Body of pancreas (tissue), 4 donors: ENCODE data around the gene DEPDC4. TPM values are rescaled to one million over a fixed set of nuclear protein-coding genes. Genes with fewer than 3 reads are reported as not detected.
"Not testable (repeated sequence)": the region's sequence is repeated elsewhere in the genome, so short reads cannot be mapped to it uniquely, and the experiment has no call there.

Experiments
- ATAC-seq: fragments of 150-250 bp; one replicate; pipeline ENCODE4 v1.9.1; 2016
- DNase-seq, 4 donors: peaks; one replicate each; pipeline ENCODE4 v3.0.0-alpha.2; 2019
- H3K27ac ChIP-seq, 4 donors: fragments of 200-600 bp; sonication (generic); 1 replicate in 3 of 4; 2 replicates in 1 of 4; pipeline versions ENCODE4 v1.5.1 to v1.6.1; 2016 to 2019; ENCODE audit warnings: mild to moderate bottlenecking in 1 of 4, mixed read lengths in 1 of 4, moderate library complexity in 1 of 4
- H3K27me3 ChIP-seq, 2 donors: fragments of 200-600 bp; sonication (generic); one replicate each; pipeline ENCODE4 v1.6.0; 2016; ENCODE audit warnings: mild to moderate bottlenecking in 1 of 2
- H3K36me3 ChIP-seq, 2 donors: fragments of 200-600 bp; sonication (generic); replicated peaks in 1 of 2; 2 replicates each; pipeline ENCODE4 v1.5.1; 2016; ENCODE audit warnings: low read depth in 2 of 2; ENCODE audit not compliant: insufficient read depth in 1 of 2
- H3K4me1 ChIP-seq: fragments of 200-600 bp; sonication (generic); one replicate; pipeline ENCODE4 v1.6.0; 2016
- H3K4me3 ChIP-seq, 2 donors: fragments of 200-600 bp; sonication (generic); 1 replicate in 1 of 2; 2 replicates in 1 of 2; pipeline ENCODE4 v1.5.1; 2016 to 2019
- H3K9me3 ChIP-seq, 3 donors: fragments of 200-600 bp; sonication (generic); 1 replicate in 2 of 3; 2 replicates in 1 of 3; pipeline ENCODE4 v1.5.1; 2016
- CTCF ChIP-seq, 7 experiments: fragments of 450-650 bp in 4 of 7; fragments of 200-600 bp in 3 of 7; sonication (generic) in 3 of 7; IDR thresholded peaks; one replicate each; pipeline ENCODE4 v1.5.1; 2016 to 2019; ENCODE audit warnings: antibody characterized with exemption in 7 of 7
- POLR2A ChIP-seq, 3 donors: fragments of 450-650 bp; IDR thresholded peaks; one replicate each; pipeline ENCODE4 v1.6.1; 2016; ENCODE audit warnings: antibody characterized with exemption in 3 of 3, mild to moderate bottlenecking in 2 of 3
- WGBS, 2 donors: methylation state at CpG; one replicate each; pipeline ENCODE4 v1.1.5; 2017; 5-methylcytosine and 5-hydroxymethylcytosine counted together
- intact Hi-C: fragments of 100-400 bp; cut with DNase I; formaldehyde crosslinking; loops from one replicate; pipeline ENCODE4 v1.15.1; 2023
- total RNA-seq, 2 donors: library from RNA; depleted of rRNA; stranded (reverse); fragments of >200 nt; gene quantifications; one replicate each; pipeline ENCODE4 v1.1.0, GENCODE V29; 2016

DEPDC4 gene
- total RNA-seq, 2 donors from 2014 or later, result 2.1 TPM; not detected in 1

- no peak for DNase-seq
- intact Hi-C loops, result no loop called here
- 53 to 58% methylated on average over 11 of the region's 11 CpGs for WGBS, 2 donors
- Histone ChIP-seq H3K36me3 (no peaks in the 10 kb centered on the region), H3K27ac (peak overlapping the region in 3 of 4 donors; percentile 95 to 98 (median 96)), H3K9me3 (no peaks in the 10 kb centered on the region), H3K4me1 (peaks cover 25% of the 10 kb centered on the region), H3K27me3 (no peaks in the 10 kb centered on the region), H3K4me3 (peak overlapping the region in 1 of 2 donors; percentile 86)
- no peak for TF ChIP-seq POLR2A (IDR thresholded peaks at IDR 0.05)
- TF ChIP-seq CTCF (IDR thresholded peaks at IDR 0.05), result no peak
- ATAC-seq, result no peak
Measured at GRCh38 chr12:100265732-100266584, 921 bp downstream of the DEPDC4 start.

- H3K27me3 ChIP-seq, intact Hi-C loops, H3K9me3 ChIP-seq, H3K36me3 ChIP-seq, ATAC-seq, DNase-seq, H3K27ac ChIP-seq, H3K4me3 ChIP-seq: not testable (repeated sequence)
- peaks cover 23% of the 10 kb centered on the region for H3K4me1 ChIP-seq
- 95 to 97% methylated on average over 5 of the region's 5 CpGs for WGBS, 2 donors
Measured at GRCh38 chr12:100265107-100265506, 1.8 kb downstream of the DEPDC4 start.

- DNase-seq (no peak), ATAC-seq (no peak)
- TF ChIP-seq POLR2A (IDR thresholded peaks at IDR 0.05) (no peak), CTCF (IDR thresholded peaks at IDR 0.05) (no peak)
- Histone ChIP-seq H3K27me3 (no peaks in the 10 kb centered on the region), H3K4me3 (no peak overlapping the region), H3K4me1 (peaks cover 3% of the 10 kb centered on the region), H3K36me3 (no peaks in the 10 kb centered on the region), H3K9me3 (no peaks in the 10 kb centered on the region), H3K27ac (no peak overlapping the region)
- WGBS, 2 donors, result 79 to 85% methylated on average over 5 of the region's 5 CpGs
- intact Hi-C loops, result no loop called here
Measured at GRCh38 chr12:100263131-100263530, 3.7 kb downstream of the DEPDC4 start.

- Histone ChIP-seq H3K27ac (no peak overlapping the region), H3K27me3 (no peaks in the 10 kb centered on the region), H3K36me3 (no peaks in the 10 kb centered on the region), H3K9me3 (no peaks in the 10 kb centered on the region), H3K4me3 (no peak overlapping the region), H3K4me1 (no peaks in the 10 kb centered on the region)
- no peak for ATAC-seq
- DNase-seq, result no peak
- TF ChIP-seq POLR2A (IDR thresholded peaks at IDR 0.05) (no peak), CTCF (IDR thresholded peaks at IDR 0.05) (no peak)
- WGBS, 2 donors, result 97 to 100% methylated on average over 1 of the region's 1 CpG
- intact Hi-C loops, result no loop called here
Measured at GRCh38 chr12:100258127-100258526, 8.8 kb downstream of the DEPDC4 start.

- Histone ChIP-seq H3K27ac (no peak overlapping the region), H3K4me1 (peaks cover 15% of the 10 kb centered on the region), H3K36me3 (no peaks in the 10 kb centered on the region), H3K9me3 (no peaks in the 10 kb centered on the region), H3K4me3 (no peak overlapping the region), H3K27me3 (no peaks in the 10 kb centered on the region)
- no peak for ATAC-seq
- TF ChIP-seq CTCF (IDR thresholded peaks at IDR 0.05) (no peak), POLR2A (IDR thresholded peaks at IDR 0.05) (no peak)
- no peak for DNase-seq
- 83 to 100% methylated on average over 1 of the region's 1 CpG for WGBS, 2 donors
- intact Hi-C loops, result no loop called here
Measured at GRCh38 chr12:100254876-100255275, 12.0 kb downstream of the DEPDC4 start.
